HS-27A (cell line): ENCODE measurements around the gene PAM16.
"Not testable (repeated sequence)": the region's sequence is repeated elsewhere in the genome, so short reads cannot be mapped to it uniquely, and the experiment has no call there.

ENCODE experiments used
- DNase-seq: peaks from one replicate; pipeline ENCODE4 v3.0.0-alpha.2; 2012; ENCODE audit warnings: low read depth, missing footprints

PAM16 gene

DNA sequence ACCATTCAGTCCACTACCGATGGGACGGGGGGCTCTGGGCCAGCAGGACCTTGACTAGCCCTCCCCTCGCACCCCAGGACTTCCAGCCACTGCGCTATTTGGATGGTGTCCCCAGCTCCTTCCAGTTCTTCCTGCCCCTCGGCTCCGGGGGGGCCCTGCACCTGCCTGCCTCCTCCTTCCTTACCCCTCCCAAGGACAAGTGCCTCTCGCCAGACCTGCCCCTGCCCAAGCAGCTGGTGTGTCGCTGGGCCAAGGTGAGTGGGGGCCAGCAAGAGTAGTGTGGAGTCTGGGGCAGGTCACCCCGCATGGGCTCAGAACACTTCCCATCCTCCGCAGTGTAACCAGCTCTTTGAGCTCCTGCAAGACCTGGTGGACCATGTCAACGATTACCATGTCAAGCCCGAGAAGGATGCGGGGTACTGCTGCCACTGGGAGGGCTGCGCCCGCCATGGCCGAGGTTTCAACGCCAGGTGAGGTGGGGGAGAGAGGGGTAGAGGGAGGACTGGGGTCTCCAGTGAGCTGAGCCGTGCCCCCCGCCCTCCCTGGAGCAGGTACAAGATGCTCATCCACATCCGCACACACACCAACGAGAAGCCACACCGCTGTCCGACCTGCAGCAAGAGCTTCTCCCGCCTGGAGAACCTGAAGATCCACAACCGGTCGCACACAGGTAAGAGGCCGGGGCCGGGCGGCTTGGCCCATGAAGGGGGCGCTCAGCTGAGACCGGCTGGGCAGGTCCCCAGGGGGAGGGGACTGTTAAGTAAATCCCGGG is 16.2 kb downstream of the PAM16 start:
- no peak for DNase-seq

DNA sequence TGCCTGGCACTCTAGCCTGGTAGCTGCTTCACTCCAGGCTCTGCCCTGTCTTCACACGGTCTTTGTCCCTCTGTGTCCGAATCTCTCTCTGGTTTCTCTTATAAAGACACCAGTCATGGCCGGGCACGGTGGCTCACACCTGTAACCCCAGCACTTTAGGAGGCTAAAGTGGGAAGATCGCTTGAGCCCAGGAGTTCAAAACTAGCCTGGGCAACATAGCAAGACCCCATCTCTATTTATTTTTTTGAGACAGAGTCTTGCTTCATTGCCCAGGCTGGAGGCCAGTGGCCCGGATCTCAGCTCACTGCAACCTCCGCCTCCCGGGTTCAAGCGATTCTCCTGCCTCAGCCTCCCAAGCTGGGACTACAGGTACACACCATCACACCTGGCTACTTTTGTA is 17.4 kb downstream of the PAM16 start:
- not testable (repeated sequence) for DNase-seq

DNA sequence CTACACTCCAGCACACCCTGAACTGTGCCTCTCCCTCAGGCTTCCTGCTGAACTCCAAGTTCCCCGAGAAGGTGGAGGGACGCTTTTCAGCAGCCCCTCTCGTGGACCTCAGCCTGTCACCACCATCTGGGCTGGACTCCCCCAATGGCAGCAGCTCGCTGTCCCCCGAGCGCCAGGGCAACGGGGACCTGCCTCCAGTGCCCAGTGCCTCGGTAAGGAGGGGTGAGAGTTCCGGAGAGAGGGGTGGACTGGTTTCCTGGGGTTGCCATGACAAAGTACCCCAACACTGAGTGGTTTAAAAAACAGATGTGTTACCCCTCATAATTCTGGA is 17.8 kb downstream of the PAM16 start:
- no peak for DNase-seq

DNA sequence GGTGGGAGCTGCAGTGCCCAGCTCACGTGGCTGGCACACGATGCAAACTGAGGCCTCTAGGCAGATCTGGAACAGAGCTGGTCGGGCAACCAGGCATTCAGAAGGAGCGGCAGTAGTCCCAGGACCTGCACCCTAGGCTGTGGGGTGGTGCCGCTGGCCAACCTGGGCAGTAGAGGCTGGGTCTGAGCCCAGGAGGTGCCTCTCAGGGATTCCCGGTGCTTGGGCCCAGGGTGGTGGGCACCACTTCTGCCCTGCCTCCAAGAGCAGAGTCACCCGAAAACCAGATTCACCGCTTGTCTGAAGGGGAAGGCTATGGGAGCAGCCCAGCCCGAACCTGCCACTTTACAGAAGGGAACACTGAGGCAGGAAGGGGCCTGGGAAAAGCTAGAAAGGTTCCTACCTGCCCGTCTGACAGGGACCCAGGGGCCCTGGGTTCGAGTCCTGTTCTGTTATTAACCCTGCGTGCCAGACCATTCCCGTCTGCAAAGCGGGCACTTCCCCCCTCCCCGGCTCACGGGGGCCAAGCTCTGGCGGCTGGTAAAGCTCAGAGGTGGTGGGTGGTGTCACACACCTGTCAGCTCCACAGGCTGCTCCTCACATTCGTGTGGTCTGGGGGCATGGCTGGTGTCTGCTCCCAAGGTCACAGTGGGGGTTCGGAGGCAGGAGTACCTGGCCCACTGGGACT is 18.4 kb downstream of the PAM16 start:
- DNase-seq: no peak

DNA sequence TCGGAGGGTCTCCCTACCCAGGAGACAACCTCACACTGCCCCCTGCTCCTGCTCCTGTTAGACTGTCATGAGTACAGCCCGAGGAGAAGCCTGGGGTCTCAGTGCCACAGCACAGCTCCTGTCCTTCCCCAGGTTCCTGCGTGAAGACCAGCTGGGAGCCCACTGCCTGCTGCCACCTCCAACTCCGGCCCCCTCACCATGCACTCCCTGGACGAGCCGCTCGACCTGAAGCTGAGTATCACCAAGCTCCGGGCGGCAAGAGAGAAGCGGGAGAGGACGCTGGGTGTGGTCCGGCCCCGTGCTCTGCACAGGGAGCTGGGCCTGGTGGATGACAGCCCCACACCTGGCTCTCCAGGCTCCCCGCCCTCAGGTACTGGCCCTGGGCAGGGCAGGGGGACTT is 19.0 kb downstream of the PAM16 start:
- DNase-seq: no peak

DNA sequence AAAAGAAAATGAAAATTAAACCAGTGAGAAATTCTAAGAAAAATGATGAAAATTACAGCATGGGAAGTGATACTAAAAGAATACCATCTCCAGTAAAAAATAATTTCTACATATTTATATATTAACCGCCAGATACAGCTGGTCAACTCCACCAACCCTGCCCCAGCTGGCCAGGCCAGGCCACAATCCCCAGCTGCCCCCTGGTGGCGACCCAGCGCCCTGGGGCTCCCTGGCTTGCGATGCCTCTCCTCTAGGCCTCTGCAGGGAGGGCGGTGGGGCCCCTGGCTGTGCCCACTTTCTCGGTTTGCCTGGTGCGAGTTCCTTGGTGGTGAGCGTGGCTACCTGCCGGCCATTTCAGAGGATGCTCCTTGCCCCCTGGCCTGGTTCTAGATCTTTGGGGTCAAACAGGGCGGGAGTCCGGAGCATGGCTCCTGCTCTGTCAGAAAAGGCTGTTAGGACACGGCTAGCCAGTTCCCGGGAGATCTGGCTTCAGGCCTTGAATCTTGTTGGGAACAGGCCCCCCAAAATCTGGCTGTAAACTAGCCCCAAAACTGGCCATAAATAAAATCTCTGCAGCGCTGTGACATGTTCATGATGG is 20.7 kb downstream of the PAM16 start:
- no peak for DNase-seq

DNA sequence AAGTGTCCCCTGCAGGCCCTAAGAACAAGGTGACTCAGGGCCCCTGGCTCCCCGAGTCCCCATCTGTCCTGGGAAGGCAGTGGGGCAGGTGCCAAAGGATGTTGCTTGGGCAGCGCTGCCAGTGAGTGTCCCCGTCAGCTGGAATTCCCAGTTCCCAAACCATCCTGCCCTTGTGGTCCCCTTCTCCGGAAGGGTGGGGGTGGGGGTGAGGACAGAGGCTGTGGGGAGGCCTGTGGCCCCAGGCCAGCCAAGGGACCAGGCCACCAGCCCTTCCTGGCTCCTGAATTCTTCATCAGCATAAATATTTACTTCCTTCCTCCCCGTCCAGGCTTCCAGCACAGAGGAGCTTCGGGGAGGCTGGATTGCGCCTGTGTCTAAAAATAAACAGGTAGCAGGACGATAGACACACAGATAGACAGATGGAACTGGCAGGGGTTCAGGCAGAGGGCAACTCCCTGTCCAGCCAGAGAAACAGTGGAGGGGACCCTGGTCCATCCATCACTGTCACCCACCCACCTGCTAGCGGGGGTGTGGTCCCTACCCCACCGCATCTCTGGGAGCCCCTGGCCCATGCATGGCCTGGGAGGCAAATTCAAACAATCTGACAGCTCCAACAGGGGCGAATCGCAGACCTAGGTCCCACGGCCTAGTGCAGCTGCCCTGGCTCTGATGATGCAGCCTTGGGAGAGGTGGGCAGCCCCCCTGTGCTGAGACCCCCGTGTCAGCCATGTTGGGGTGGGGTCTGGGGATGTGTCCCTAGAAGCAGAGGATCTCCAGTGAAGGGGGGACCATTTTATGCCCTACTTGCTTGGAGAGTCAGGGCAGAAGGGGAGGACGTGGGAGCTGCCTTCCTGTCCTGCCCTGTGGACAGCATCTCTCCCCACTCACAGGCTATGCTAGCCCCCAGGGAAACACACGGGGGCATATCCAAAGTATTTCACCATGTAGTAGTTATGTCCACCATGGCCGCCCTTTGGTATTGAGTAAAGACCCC is 22.0 kb downstream of the PAM16 start:
- no peak for DNase-seq

DNA sequence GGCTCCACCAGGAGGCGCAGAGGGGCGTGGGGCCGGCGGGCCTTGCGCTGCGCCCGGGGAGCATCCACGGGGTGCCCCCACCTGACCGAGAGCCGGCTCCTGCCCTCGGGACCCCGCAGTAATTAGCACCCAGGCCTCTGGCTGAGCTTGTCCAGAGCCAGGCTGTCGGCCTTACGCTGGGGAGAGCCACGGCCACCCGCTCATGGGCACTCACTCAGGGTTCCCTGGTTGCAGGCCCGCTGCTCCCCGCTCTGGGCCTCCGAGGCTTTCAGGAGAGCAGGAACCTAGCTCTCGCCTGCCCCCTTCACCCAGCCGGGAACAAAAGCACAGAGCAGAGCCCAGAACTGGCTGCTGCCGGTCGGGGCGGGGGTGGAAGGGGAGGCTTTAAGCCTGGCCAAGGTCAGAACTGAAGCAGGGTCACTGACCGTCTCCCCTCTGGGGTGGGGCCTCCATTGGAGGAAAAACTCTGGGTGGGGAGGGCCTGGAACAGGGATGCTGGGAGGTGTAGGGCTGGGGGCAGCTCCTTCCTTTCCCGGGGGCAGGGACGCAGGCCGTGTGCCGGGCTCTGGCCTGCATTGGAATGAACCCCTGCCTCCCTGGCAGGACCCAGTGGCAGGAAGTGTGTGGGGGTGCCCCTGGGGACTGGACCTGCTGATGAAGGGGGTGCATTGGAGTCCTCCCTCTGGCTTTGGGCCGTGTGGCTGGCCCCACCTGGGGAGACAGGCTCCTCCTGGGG is 22.9 kb downstream of the PAM16 start:
- DNase-seq: no peak

DNA sequence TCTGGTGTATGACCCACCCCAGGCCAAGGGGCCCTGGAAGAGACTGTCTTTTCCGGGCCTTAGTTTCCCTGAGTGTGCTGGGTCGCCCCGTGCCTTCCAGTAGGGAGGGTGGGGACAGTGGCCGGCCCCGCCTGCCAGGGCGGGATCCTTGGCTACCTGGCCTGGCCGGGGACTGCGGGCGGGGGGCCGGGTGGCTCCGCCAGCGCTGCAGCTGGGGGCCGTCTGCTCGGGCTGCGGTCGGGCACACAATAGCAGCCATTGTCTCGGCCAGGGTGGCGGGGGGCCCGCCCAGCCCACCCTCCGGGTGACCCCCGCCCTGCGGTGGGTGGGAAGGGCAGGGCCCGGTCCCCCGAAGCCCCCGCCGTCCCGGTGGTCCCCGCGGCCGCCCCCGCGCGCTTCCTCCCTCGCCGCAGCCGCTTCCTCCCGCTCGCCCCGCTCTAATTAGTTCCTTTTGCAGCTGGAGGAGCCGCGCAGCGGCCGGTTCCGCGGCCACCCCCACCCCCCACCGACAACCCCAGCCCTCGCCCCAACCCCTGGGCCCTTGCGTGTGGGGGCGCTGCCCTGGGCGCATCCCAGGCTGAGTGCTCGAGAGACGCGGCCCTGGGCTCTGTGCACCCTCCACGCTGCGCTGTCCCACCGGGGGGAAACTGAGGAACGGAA is 23.6 kb downstream of the PAM16 start:
- no peak for DNase-seq

DNA sequence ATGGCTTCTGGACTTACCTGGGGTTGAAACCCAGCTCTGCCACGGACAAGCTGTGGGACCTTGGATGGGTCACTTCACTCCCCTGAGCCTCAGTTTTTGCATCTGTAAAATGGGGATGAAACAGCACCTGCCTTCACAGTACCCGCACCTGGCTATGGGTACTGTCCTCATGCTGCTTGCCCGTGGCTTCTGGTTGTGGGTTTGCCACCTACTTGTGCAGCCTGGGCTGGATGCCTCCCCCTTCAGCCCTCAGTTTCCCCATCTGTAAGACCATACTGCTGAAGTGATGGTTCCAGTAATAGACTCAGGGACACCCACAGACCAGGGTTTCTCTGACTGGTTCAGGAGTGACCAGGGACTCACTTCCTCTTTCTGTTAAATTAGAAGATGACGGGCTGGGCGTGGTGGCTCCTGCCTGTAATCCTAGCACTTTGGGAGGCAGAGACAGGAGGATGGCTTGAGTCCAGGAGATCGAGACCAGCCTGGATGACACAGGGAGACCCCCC is 25.8 kb downstream of the PAM16 start:
- DNase-seq: no peak

DNA sequence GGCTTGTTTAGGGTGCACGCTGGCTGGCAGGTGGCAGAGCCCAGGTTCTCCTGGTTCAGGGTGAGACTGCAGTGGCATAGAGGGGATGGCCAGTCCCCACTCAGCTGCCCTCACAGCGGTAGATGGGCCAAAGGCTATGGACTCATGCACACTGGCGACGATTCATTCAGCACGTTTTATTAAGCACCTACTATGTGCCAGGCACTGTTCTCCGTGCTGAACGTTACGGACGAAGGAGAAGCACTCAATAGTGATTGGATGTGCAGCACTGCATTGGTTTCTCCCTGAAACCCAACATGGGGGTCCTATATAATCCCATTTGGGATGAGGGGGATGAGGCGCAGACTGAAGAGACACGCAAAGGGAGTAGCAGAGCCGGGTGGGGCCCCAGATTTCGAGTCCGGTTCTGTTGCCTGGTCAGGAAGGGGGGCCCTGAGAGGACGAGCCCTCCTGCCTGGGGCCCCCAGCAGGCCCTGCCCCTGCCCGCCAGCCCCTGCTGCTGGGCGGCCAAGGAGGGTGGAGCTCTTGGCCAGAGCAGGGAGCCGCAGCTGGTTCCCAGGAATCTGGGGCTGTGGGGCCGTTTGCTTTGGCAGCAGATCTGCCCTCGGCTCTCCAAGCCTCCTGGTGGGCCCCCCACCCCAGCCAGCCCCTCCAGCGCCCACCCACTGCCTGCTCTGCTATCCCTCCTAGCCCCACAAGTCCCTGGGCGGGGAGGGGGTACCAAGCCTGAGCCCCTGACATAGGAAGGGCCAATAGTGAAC is 26.4 kb downstream of the PAM16 start:
- DNase-seq: no peak

DNA sequence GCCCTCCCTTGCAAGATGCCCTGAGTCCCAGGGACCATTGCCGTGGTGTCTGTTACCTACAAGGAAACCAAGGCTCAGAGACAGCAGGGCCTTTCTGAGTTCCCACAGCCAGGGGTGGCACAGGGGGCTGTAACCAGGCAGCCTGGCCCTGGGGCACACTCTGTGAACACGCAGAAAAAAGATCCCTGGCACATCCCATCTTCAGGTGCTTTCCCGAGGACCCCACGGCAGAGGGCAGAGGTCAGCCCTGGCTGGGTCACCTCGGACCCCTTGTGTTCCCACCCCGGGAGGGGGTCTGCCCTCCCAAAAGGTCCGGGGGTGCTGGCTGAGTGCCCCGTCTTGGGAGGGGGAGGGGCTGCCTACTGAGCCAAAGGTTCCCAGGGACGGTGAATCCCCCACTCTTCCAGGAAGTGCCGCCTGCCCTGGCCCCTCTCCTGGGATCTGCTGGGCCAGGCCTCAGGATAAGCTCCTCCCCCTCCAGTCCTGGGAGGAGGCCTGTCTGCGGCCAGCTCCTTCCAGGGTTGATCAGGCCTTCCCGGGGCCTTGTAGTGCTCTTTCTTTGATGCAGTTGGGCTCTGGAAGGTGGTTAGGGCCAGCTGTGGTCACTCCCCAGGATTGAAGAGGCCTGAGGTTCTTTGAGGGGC is 27.2 kb downstream of the PAM16 start:
- no peak for DNase-seq

DNA sequence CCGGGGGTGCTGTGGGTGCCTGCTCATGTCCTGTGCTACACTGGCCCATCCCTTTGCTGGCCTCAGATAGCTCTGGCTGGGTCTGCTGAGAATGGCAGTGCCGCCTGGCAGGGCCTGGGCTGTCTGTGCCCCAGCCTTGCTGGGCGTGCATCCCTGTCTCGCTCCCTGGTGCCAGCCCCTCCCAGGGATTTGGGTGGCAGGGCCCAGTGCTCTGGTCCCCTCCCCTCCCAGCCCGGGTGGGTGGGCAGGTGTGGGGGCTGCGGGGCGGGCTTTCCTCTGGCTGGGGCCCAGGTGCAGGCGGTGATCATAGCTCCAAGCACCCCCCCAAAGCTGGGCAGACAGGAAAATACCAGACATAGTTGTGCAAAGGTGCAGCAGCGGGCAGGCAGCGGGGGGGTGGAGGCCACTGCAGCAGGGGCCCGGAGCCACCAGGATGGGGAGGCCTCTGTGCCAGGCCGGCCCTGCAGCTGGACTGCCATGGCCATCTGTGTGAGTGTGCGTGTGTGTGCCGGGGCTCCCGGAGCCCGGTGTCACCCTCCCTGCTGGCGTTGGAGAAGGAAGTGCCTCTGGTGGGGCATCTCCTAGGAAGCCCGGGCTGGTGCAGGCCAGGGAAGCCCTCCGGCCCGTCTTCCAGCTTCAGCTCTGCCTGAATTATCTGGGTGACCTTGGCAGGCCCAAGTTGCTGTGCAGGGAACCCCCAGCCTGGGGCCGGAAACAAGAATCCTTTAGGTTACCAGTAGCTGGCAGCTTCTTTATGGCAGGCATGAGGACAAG is 27.9 kb downstream of the PAM16 start:
- no peak for DNase-seq

DNA sequence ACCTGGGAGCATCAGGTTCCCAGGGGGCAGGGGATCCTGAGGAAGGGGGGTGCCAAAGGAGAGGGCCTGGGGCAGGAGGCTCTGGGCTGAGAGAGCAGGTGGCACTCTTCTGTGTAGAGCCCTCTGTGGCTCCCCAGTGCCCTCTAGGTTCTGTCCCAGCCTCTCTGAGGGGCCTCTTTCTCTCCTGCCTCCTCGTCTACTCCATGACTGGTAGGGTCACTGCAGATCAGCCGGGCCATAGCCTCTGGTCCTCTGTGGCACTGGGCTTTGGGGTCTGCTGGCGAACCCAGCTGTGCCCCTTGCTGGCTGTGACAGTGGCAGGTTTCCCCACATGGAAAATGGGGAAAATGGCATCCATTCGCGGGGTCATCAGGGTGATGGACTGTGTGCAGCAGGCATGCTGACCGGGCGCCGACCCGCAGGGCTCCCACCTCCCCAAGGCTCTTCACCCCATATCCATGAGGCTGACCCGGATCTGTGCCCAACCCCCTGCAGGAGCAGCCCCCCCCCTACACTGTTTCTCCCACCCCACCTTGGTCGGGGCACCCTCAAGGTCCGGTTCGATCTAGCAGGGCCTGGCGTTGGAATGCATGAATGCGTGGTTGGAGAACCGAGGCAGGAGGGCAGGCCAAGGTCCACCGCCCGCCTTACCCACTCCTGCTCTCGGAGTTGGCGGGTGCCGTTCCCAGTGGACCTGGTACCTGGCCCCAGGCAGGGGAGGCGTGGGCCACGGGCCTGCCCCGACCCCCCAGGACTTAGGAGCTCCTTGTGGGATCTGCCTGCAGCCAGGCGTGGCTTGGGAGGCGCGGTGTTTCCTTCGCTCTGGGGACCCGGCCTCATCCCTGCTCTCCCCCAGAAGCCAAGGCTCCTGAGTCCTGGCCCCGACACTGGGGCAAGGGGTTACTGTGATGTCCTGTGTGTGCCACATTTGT is 28.7 kb downstream of the PAM16 start:
- no peak for DNase-seq

DNA sequence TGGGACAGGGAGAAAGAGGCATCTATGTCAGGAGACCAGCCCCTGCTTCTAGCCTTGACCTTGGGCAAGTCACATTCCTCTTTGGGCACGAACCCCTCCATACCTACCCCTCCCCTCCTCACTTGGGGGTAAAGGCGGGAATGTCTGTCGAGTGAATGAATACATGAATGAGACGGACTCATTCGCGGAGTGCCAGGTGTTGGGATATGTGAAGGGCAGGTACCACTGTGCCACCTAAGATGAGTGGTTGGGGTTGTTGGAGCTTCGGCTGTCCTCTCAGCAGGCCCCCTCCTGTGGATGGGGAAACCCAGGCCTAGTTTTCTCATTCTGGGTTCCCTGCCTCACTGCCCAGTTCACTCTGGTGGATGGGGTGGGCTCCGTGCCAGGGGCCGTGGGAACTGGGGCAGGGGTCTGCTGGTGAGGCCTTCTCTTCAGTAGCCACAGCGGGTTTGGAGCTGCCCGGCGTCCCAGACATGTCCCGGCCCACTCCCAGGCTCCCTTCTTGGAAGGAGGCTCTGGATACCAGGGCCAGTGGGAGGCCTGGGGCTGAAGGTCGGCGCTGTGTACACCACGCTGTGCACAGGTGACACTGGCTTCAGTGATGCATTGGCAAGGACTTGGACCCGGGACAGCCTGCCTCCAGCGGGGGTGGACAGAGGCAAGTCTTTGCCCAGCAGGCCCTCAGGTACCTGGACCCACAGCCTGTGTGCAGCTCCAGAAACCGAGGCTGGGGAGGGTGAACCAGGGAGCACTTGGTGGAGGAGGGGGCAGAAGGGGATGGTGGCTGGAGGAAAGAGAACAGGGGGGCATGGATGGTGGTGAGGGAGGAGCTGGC is 29.6 kb downstream of the PAM16 start:
- DNase-seq: no peak

DNA sequence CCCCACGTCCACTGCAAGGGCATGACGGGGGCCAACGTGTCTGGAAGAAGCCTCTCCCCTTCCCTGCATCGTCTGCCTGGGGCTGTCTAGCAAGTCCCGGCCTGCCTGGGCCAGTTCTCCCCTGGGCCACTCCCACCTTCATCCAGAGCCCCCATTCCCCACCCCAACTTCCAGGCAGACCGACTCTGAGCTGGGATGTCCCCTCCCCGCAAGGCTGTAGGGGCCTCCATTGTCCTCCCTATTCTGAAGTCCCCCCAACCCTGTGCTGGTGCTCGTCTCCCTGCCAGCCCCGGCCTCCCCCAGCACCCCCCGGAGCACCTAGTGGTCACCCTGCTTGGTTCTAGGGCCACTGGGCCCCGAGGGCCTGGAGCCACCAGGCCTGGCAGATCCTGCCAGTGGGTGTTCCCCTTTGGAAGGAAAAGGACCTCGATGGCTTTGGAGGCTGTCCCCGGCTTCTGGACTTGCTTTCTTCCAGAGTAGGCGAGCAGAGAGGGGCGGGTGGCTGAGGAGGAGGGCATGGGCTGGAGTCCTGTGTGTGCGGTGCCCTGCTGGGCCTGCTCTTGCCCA is 30.5 kb downstream of the PAM16 start:
- no peak for DNase-seq
